ENCODE results near the gene ADAMTS8. TPM values are rescaled to one million over a fixed set of nuclear protein-coding genes. Genes with fewer than 3 reads are reported as not detected.
A peak's percentile ranks its signal among the peaks of the same experiment; 100 is the strongest.

ADAMTS8 gene
- total RNA-seq, 1 donor from 2014 or later: not detected

DNA sequence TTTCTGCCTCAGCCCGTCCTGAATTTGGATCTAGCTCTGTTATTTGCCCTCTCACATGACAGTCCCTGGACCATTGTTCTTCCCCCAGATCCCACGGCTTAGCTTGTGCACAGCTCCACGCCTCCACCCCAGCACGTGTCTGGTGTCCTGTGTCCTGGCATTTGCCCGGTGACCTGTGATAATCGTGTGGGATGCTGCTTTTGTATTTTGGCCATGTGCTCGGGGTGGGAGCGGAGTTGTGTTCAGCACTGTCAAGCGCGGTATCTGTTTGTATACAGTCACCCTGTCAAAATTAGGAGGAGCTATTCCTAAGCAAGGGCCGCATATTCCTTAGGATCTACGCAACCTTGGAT is 11.9 kb downstream of the ADAMTS8 start:
- DNase-seq (ENCODE audit: low read depth): no peak
- Histone ChIP-seq H3K36me3 (ENCODE audit: control insufficient read depth, insufficient read depth, low read length) (no peaks in the 10 kb centered on the region), H3K27me3 (ENCODE audit: control insufficient read depth, insufficient read depth, low read length) (peaks cover 28% of the 10 kb centered on the region), H3K4me3 (ENCODE audit: low read depth, low read length) (no peak overlapping the region)
- TF ChIP-seq, protein P1, sequence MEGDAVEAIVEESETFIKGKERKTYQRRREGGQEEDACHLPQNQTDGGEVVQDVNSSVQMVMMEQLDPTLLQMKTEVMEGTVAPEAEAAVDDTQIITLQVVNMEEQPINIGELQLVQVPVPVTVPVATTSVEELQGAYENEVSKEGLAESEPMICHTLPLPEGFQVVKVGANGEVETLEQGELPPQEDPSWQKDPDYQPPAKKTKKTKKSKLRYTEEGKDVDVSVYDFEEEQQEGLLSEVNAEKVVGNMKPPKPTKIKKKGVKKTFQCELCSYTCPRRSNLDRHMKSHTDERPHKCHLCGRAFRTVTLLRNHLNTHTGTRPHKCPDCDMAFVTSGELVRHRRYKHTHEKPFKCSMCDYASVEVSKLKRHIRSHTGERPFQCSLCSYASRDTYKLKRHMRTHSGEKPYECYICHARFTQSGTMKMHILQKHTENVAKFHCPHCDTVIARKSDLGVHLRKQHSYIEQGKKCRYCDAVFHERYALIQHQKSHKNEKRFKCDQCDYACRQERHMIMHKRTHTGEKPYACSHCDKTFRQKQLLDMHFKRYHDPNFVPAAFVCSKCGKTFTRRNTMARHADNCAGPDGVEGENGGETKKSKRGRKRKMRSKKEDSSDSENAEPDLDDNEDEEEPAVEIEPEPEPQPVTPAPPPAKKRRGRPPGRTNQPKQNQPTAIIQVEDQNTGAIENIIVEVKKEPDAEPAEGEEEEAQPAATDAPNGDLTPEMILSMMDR (IDR thresholded peaks at IDR 0.05; ENCODE audit: insufficient read depth, low read length, poor library complexity, severe bottlenecking): no peak

DNA sequence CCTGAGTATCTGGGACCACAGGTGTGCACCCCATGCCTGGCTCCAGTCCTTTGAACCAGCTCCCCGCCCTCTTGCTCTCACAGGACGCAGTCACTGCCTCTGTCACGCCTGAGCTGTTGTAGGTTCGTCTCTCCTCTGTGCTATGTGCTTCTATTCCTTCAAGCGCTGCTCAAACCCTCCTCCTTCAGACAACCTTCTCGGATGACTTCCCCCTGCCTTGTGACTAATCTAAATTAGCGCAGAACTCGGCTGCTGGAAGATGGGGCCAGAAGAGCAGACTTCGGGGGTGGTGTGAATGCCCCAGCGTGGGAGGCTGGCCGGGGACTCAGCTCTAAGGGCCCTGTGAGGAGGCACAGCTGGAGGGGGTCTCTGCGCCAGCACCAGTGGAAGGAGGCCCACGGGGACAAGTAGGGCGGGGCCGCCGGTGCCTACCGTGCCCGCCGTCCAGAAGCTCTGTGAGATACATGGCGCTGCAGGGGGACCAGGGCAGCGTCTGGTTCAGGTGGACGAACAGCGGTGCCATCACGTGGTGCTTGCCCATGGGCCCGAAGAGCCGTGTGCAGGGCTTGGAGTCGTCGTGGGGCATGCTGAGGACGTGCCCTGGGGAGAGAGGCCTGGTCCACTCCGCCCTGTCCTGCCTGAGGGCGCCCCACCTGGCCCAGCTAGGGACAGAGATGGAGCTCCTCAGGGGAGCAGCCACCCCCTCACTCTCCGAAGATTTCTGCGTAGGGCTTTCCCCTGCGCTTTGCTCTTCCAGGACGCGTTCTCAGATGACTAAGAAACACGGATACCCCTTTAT is 12.5 kb downstream of the ADAMTS8 start:
- Histone ChIP-seq H3K27me3 (ENCODE audit: control insufficient read depth, insufficient read depth, low read length) (peaks cover 25% of the 10 kb centered on the region), H3K4me3 (ENCODE audit: low read depth, low read length) (no peak overlapping the region), H3K36me3 (ENCODE audit: control insufficient read depth, insufficient read depth, low read length) (no peaks in the 10 kb centered on the region)
- TF ChIP-seq, protein P1 (IDR thresholded peaks at IDR 0.05; ENCODE audit: insufficient read depth, low read length, poor library complexity, severe bottlenecking): no peak
- DNase-seq (ENCODE audit: low read depth): peak; percentile 68

DNA sequence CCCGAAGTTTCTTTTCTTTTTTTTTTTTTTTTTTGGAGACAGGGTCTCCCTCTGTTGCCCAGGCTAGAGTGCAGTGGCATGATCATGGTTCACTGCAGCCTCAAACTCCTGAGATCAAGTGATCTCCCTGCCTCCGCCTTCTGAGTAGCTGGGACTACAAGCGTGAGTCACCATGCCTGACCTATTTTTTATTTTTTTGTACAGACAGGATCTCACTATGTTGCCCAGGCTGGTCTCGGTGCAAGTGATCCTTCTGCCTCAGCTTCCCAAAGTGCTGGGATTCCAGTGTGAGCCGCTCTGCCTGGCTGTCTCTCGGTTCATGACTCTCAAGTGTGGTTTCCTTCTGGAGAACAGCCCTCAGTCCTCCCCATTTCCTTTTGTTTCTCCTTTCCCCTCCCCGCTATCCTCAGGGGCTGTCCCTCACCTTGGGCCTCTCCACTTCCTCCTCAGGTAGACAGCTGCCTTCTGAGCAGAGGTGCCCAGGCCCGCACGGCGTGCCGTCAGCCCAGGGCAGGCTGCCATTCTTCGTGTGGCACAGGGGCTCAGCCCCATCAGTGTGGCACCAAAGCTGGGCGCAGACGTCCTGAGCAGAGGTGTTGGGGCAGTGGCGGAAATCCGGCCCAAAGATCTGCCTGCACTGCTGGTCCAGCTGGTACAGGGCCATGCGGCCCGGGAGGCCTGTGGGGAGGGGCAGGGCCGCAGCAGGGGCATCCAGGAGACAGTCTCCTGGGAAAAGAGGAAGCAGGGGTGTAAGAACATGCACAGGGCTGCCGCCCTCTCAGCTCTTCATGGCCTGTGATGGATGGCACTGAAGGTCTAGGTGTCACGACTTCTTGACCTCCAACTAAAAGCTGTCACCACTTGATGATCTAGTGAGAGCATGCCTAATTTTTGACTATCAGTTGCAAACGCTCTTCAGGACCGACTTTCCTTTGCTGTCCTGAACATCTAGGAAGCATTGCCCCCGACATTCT is 14.0 kb downstream of the ADAMTS8 start:
- Histone ChIP-seq H3K36me3 (ENCODE audit: control insufficient read depth, insufficient read depth, low read length) (no peaks in the 10 kb centered on the region), H3K27me3 (ENCODE audit: control insufficient read depth, insufficient read depth, low read length) (peaks cover 16% of the 10 kb centered on the region), H3K4me3 (ENCODE audit: low read depth, low read length) (no peak overlapping the region)
- TF ChIP-seq, protein P1 (IDR thresholded peaks at IDR 0.05; ENCODE audit: insufficient read depth, low read length, poor library complexity, severe bottlenecking): no peak
- DNase-seq (ENCODE audit: low read depth): no peak

DNA sequence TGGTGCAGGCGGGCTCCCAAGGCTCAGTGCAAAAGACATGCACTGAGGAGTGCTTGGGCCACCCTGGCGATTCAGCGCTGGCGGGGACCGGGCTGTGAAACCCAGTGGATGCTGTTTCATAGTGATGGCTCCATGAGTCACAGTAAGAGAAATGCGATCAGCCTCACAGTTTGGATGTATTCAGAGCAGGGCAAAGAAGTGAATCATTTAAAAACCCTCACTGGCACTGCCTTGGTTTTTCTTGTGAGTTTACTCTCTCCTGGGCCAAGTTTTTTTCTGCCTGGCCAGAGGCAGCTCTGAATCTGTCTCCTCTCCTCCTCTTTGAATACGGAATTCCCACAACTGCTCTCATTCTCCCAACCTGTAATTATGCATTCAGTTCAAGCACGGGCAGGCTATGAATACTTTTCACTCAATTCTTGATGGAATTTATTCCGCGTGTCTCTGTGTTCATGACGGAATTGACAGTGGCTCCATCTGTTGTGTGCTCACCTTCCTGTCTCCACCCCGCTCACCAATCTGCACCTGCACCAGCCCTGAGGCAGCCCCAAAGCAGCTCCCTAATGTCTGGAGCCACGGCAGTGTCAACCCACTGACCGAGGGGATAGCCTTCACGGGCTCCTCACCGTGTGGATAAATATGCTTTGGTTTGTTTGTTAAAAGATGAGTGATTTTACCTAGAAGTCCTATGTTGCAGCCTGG is 14.9 kb downstream of the ADAMTS8 start:
- Histone ChIP-seq H3K27me3 (ENCODE audit: control insufficient read depth, insufficient read depth, low read length) (peaks cover 8% of the 10 kb centered on the region), H3K36me3 (ENCODE audit: control insufficient read depth, insufficient read depth, low read length) (no peaks in the 10 kb centered on the region), H3K4me3 (ENCODE audit: low read depth, low read length) (no peak overlapping the region)
- DNase-seq (ENCODE audit: low read depth): peak; percentile 73
- TF ChIP-seq, protein P1 (IDR thresholded peaks at IDR 0.05; ENCODE audit: insufficient read depth, low read length, poor library complexity, severe bottlenecking): no peak

DNA sequence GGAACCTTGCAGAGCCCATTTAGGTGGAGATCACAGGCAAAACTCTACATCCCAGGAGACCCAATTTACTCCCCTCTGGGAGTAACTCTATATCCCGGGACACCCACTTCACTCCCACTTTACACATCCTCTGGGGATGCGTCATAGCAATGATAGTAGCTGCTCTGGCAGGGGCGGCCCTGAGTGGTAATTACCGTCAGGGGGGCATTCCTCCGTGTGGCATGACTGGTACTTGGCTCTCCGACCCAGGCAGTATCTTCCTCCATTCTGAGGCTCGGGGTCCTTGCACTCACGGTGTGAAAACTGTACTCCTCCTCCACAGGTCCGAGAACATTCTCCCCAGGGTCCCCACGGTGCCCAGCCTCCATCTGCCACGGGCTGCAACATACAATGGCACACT is 17.2 kb downstream of the ADAMTS8 start:
- TF ChIP-seq, protein P1 (IDR thresholded peaks at IDR 0.05; ENCODE audit: insufficient read depth, low read length, poor library complexity, severe bottlenecking): no peak
- Histone ChIP-seq H3K4me3 (ENCODE audit: low read depth, low read length) (no peak overlapping the region), H3K27me3 (ENCODE audit: control insufficient read depth, insufficient read depth, low read length) (peaks cover 3% of the 10 kb centered on the region), H3K36me3 (ENCODE audit: control insufficient read depth, insufficient read depth, low read length) (no peaks in the 10 kb centered on the region)
- no peak for DNase-seq (ENCODE audit: low read depth)

Measured in kidney epithelial cell (primary cell).